Measurements from ENCODE around the gene SERPINB10. TPM values are rescaled to one million over a fixed set of nuclear protein-coding genes. Genes with fewer than 3 reads are reported as not detected.

Gene SERPINB10
- polyA plus RNA-seq (2012; ENCODE audit: low read depth, missing spikeins), result 8.0 TPM

GRCh38 chr18:63907664-63908063 is at the start of gene SERPINB10:
Gene SERPINB10 (plus strand): TSS chr18:63907958. CDS start chr18:63915511, 7,553 bp downstream.
- DNase-seq (ENCODE audit: insufficient read length, low spot score), result no peak
- no peak for TF ChIP-seq POU2F2 (IDR thresholded peaks at IDR 0.05; ENCODE audit: low read depth, low read length)
- TF ChIP-seq POLR2AphosphoS5 (IDR thresholded peaks at IDR 0.05; ENCODE audit: low read depth, low read length), result no peak
- TF ChIP-seq TAF1 (IDR thresholded peaks at IDR 0.05; ENCODE audit: low read depth, low read length), result no peak
- TF ChIP-seq PAX5 (IDR thresholded peaks at IDR 0.05; ENCODE audit: insufficient read depth, low read length, severe bottlenecking), result no peak
- TF ChIP-seq POLR2A (IDR thresholded peaks at IDR 0.05; ENCODE audit: low read depth, low read length), result no peak
- TF ChIP-seq SPI1 (IDR thresholded peaks at IDR 0.05; ENCODE audit: low read depth, low read length), result no peak
- FAIRE-seq, result no peak

- no peak for TF ChIP-seq POLR2AphosphoS5 (IDR thresholded peaks at IDR 0.05; ENCODE audit: low read depth, low read length)
- TF ChIP-seq SPI1 (IDR thresholded peaks at IDR 0.05; ENCODE audit: low read depth, low read length), result no peak
- TF ChIP-seq PAX5 (IDR thresholded peaks at IDR 0.05; ENCODE audit: insufficient read depth, low read length, severe bottlenecking), result no peak
- TF ChIP-seq POLR2A (IDR thresholded peaks at IDR 0.05; ENCODE audit: low read depth, low read length), result no peak
- TF ChIP-seq TAF1 (IDR thresholded peaks at IDR 0.05; ENCODE audit: low read depth, low read length), result no peak
- no peak for TF ChIP-seq POU2F2 (IDR thresholded peaks at IDR 0.05; ENCODE audit: low read depth, low read length)
- FAIRE-seq, result no peak
- no peak for DNase-seq (ENCODE audit: insufficient read length, low spot score)
Observed at GRCh38 chr18:63858456-63858855, 49.3 kb upstream of the SERPINB10 start.

GRCh38 chr18:63859781-63860475 is 47.8 kb upstream of the SERPINB10 start:
- FAIRE-seq (no peak), DNase-seq (ENCODE audit: insufficient read length, low spot score) (no peak)
- no peak for TF ChIP-seq POU2F2 (IDR thresholded peaks at IDR 0.05; ENCODE audit: low read depth, low read length)
- no peak for TF ChIP-seq POLR2AphosphoS5 (IDR thresholded peaks at IDR 0.05; ENCODE audit: low read depth, low read length)
- TF ChIP-seq PAX5 (IDR thresholded peaks at IDR 0.05; ENCODE audit: insufficient read depth, low read length, severe bottlenecking), result no peak

GRCh38 chr18:63860531-63860930 is 47.2 kb upstream of the SERPINB10 start:
- FAIRE-seq (no peak), DNase-seq (ENCODE audit: insufficient read length, low spot score) (no peak)
- TF ChIP-seq TAF1 (IDR thresholded peaks at IDR 0.05; ENCODE audit: low read depth, low read length), result no peak
- TF ChIP-seq SPI1 (IDR thresholded peaks at IDR 0.05; ENCODE audit: low read depth, low read length), result no peak
- no peak for TF ChIP-seq POU2F2 (IDR thresholded peaks at IDR 0.05; ENCODE audit: low read depth, low read length)
- TF ChIP-seq POLR2AphosphoS5 (IDR thresholded peaks at IDR 0.05; ENCODE audit: low read depth, low read length), result no peak
- TF ChIP-seq PAX5 (IDR thresholded peaks at IDR 0.05; ENCODE audit: insufficient read depth, low read length, severe bottlenecking), result no peak
- TF ChIP-seq POLR2A (IDR thresholded peaks at IDR 0.05; ENCODE audit: low read depth, low read length), result no peak

- no peak for DNase-seq (ENCODE audit: insufficient read length, low spot score)
- FAIRE-seq, result no peak
- TF ChIP-seq SPI1 (IDR thresholded peaks at IDR 0.05; ENCODE audit: low read depth, low read length) (no peak), TAF1 (IDR thresholded peaks at IDR 0.05; ENCODE audit: low read depth, low read length) (no peak), POLR2AphosphoS5 (IDR thresholded peaks at IDR 0.05; ENCODE audit: low read depth, low read length) (no peak), PAX5 (IDR thresholded peaks at IDR 0.05; ENCODE audit: insufficient read depth, low read length, severe bottlenecking) (no peak), POLR2A (IDR thresholded peaks at IDR 0.05; ENCODE audit: low read depth, low read length) (no peak), POU2F2 (IDR thresholded peaks at IDR 0.05; ENCODE audit: low read depth, low read length) (no peak)
Observed at GRCh38 chr18:63867368-63868125, 40.2 kb upstream of the SERPINB10 start.

- DNase-seq (ENCODE audit: insufficient read length, low spot score), result no peak
- no peak for TF ChIP-seq SPI1 (IDR thresholded peaks at IDR 0.05; ENCODE audit: low read depth, low read length)
- no peak for TF ChIP-seq TAF1 (IDR thresholded peaks at IDR 0.05; ENCODE audit: low read depth, low read length)
- TF ChIP-seq PAX5 (IDR thresholded peaks at IDR 0.05; ENCODE audit: insufficient read depth, low read length, severe bottlenecking), result no peak
- no peak for TF ChIP-seq POU2F2 (IDR thresholded peaks at IDR 0.05; ENCODE audit: low read depth, low read length)
- TF ChIP-seq POLR2A (IDR thresholded peaks at IDR 0.05; ENCODE audit: low read depth, low read length), result no peak
- no peak for TF ChIP-seq POLR2AphosphoS5 (IDR thresholded peaks at IDR 0.05; ENCODE audit: low read depth, low read length)
- FAIRE-seq, result no peak
Observed at GRCh38 chr18:63868546-63868945, 39.2 kb upstream of the SERPINB10 start.

- FAIRE-seq (no peak), DNase-seq (ENCODE audit: insufficient read length, low spot score) (no peak)
- no peak for TF ChIP-seq PAX5 (IDR thresholded peaks at IDR 0.05; ENCODE audit: insufficient read depth, low read length, severe bottlenecking)
- TF ChIP-seq TAF1 (IDR thresholded peaks at IDR 0.05; ENCODE audit: low read depth, low read length), result no peak
- TF ChIP-seq POU2F2 (IDR thresholded peaks at IDR 0.05; ENCODE audit: low read depth, low read length), result no peak
- no peak for TF ChIP-seq POLR2A (IDR thresholded peaks at IDR 0.05; ENCODE audit: low read depth, low read length)
Observed at GRCh38 chr18:63869374-63869773, 38.4 kb upstream of the SERPINB10 start.

GRCh38 chr18:63869851-63870250 is 37.9 kb upstream of the SERPINB10 start:
- FAIRE-seq (no peak), DNase-seq (ENCODE audit: insufficient read length, low spot score) (no peak)
- TF ChIP-seq POU2F2 (IDR thresholded peaks at IDR 0.05; ENCODE audit: low read depth, low read length) (no peak), SPI1 (IDR thresholded peaks at IDR 0.05; ENCODE audit: low read depth, low read length) (no peak), TAF1 (IDR thresholded peaks at IDR 0.05; ENCODE audit: low read depth, low read length) (no peak), POLR2AphosphoS5 (IDR thresholded peaks at IDR 0.05; ENCODE audit: low read depth, low read length) (no peak), POLR2A (IDR thresholded peaks at IDR 0.05; ENCODE audit: low read depth, low read length) (no peak), PAX5 (IDR thresholded peaks at IDR 0.05; ENCODE audit: insufficient read depth, low read length, severe bottlenecking) (no peak)

- TF ChIP-seq PAX5 (IDR thresholded peaks at IDR 0.05; ENCODE audit: insufficient read depth, low read length, severe bottlenecking) (no peak), TAF1 (IDR thresholded peaks at IDR 0.05; ENCODE audit: low read depth, low read length) (no peak), POU2F2 (IDR thresholded peaks at IDR 0.05; ENCODE audit: low read depth, low read length) (no peak), POLR2AphosphoS5 (IDR thresholded peaks at IDR 0.05; ENCODE audit: low read depth, low read length) (no peak), SPI1 (IDR thresholded peaks at IDR 0.05; ENCODE audit: low read depth, low read length) (no peak), POLR2A (IDR thresholded peaks at IDR 0.05; ENCODE audit: low read depth, low read length) (no peak)
- DNase-seq (ENCODE audit: insufficient read length, low spot score) (no peak), FAIRE-seq (no peak)
Observed at GRCh38 chr18:63871836-63872235, 35.9 kb upstream of the SERPINB10 start.

Data from GM12891 (cell line).